ENCODE data around the gene WWOX.

Gene WWOX

GRCh38 chr16:78065319-78065718 is 34.1 kb upstream of the WWOX start:
- DNase-seq (ENCODE audit: extremely low read depth, low read depth): no peak
- TF ChIP-seq CTCF (IDR thresholded peaks at IDR 0.05; ENCODE audit: low read depth, low read length): no peak

- TF ChIP-seq CTCF (IDR thresholded peaks at IDR 0.05; ENCODE audit: low read depth, low read length): no peak
- DNase-seq (ENCODE audit: extremely low read depth, low read depth): no peak
Observed at GRCh38 chr16:78069913-78070312, 29.5 kb upstream of the WWOX start.

GRCh38 chr16:78072275-78072674 is 27.2 kb upstream of the WWOX start:
- DNase-seq (ENCODE audit: extremely low read depth, low read depth): no peak

GRCh38 chr16:78075800-78076199 is 23.7 kb upstream of the WWOX start:
- TF ChIP-seq CTCF (IDR thresholded peaks at IDR 0.05; ENCODE audit: low read depth, low read length): no peak
- DNase-seq (ENCODE audit: extremely low read depth, low read depth): no peak

More at GRCh38 chr16:78072275-78072674, 27.2 kb upstream of the WWOX start:
- no peak for TF ChIP-seq CTCF (IDR thresholded peaks at IDR 0.05; ENCODE audit: low read depth, low read length)

DNA sequence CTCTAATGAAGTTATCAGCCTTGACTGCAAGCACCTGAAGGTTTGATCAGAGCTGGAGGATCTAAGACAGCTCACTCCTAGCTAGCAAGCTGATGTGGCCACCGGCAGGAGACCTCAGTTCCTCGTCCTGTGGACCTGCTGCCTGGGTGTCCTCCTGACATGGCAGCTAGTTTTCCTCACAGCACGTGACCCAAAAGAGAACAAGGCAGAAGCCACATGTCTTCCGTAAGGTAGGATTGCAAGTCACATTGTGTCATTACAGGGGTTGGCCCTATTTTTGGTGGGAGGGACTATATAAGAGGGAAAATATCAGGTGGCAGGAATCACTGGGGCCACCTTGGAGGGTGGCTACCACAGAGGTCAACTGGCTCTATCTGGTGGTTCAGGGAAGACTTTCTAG is 18.1 kb upstream of the WWOX start:
- no peak for TF ChIP-seq CTCF (IDR thresholded peaks at IDR 0.05; ENCODE audit: low read depth, low read length)
- no peak for DNase-seq (ENCODE audit: extremely low read depth, low read depth)

GRCh38 chr16:78091419-78091818 is 8.0 kb upstream of the WWOX start:
- TF ChIP-seq CTCF (IDR thresholded peaks at IDR 0.05; ENCODE audit: low read depth, low read length): no peak
- DNase-seq (ENCODE audit: extremely low read depth, low read depth): no peak

DNA sequence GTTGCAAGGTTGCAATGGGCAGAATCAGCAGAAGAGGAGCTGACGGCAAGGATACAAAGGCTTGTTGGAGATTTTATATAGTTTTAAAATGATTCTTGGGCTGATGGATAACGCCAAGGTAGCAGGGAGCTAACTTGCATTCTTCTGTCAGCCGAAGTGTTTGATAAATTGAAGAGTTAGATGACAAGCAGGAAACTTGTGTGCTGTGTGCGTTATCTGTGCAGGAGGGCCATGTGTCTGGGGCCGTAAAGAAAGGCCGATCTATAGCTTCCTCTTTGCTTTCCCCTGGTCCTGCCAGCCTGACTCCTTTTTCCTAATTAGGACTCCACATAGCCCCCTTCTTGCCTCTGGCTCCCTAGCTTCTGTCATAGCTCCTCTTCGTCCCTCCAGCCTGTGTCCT is 6.7 kb upstream of the WWOX start:
- TF ChIP-seq CTCF (IDR thresholded peaks at IDR 0.05; ENCODE audit: low read depth, low read length): no peak
- no peak for DNase-seq (ENCODE audit: extremely low read depth, low read depth)
